ENCODE results near the gene PIK3AP1.
"Not testable (repeated sequence)": the region's sequence is repeated elsewhere in the genome, so short reads cannot be mapped to it uniquely, and the experiment has no call there.

The PIK3AP1 gene

DNA sequence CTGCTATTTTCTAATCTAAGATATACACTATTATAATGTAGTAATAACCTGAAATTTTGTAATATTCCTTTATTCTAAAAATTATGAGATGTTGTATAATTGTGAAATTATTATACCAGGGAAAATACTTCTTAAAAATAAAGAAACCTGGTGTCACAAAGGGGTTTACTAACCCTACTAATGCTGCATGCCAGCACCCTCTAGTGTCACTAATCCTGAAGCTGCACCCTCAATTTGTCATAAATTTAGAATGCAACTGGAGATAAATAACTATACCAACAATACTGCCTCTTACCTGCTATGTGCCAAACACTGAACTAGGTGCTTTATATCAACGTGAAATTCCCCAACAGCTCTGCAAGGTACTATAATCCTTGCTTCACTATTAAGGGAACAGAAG is 164.3 kb downstream of the PIK3AP1 start:
- no peaks in the 10 kb centered on the region for H3K9me2 ChIP-seq (replicated peaks; ENCODE audit: insufficient read depth, low read length)
- no peaks in the 10 kb centered on the region for H3K79me2 ChIP-seq (ENCODE audit: insufficient read depth, low read length)
- no peaks in the 10 kb centered on the region for H4K20me1 ChIP-seq (ENCODE audit: low read depth, low read length)
- H3K27me3 ChIP-seq (ENCODE audit: low read length) = no peaks in the 10 kb centered on the region
- H3F3A ChIP-seq (ENCODE audit: insufficient read depth) = peaks cover 8% of the 10 kb centered on the region
- no peak overlapping the region for H2AFZ ChIP-seq (ENCODE audit: low read depth, low read length, severe bottlenecking)
- H3K9ac ChIP-seq (ENCODE audit: low read length) = no peak overlapping the region
- H3K36me3 ChIP-seq (ENCODE audit: low read length) = peaks cover 35% of the 10 kb centered on the region; the same call in 1 of the 2 replicates
- no peak overlapping the region for H3K4me2 ChIP-seq (ENCODE audit: low read depth, low read length, poor library complexity, severe bottlenecking)
- H3K4me3 ChIP-seq (ENCODE audit: insufficient read depth, low read length, poor library complexity, severe bottlenecking) = no peak overlapping the region
- TF ChIP-seq, protein P1, sequence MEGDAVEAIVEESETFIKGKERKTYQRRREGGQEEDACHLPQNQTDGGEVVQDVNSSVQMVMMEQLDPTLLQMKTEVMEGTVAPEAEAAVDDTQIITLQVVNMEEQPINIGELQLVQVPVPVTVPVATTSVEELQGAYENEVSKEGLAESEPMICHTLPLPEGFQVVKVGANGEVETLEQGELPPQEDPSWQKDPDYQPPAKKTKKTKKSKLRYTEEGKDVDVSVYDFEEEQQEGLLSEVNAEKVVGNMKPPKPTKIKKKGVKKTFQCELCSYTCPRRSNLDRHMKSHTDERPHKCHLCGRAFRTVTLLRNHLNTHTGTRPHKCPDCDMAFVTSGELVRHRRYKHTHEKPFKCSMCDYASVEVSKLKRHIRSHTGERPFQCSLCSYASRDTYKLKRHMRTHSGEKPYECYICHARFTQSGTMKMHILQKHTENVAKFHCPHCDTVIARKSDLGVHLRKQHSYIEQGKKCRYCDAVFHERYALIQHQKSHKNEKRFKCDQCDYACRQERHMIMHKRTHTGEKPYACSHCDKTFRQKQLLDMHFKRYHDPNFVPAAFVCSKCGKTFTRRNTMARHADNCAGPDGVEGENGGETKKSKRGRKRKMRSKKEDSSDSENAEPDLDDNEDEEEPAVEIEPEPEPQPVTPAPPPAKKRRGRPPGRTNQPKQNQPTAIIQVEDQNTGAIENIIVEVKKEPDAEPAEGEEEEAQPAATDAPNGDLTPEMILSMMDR (IDR thresholded peaks at IDR 0.05; ENCODE audit: insufficient read depth, low read length, poor library complexity, severe bottlenecking) = peak; percentile 28
- TF ChIP-seq EZH2phosphoT487 (conservative IDR thresholded peaks at IDR 0.05; ENCODE audit: low read length) = no peak
- H3K27ac ChIP-seq (ENCODE audit: low read depth, low read length) = no peak overlapping the region
- no peaks in the 10 kb centered on the region for H3K9me3 ChIP-seq (ENCODE audit: insufficient read depth, low read length)

DNA sequence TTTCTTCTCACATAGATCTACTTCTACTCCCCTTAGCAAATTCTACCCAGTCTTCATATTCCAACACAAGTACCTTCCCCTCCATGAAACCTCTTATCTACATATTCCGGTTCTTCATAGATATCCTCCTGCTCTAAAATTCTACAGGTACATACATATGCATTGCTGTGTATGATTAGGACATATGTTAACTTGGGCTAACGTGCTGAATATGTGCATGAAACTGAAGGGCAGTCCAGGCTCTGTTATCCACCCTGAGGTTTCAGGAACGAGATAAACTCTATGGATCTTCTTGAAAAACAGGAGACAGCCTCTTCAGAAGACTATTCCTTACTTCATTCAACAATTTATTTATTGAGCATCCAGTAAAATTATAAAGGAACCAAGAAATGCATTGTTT is 165.0 kb downstream of the PIK3AP1 start:
- H3K36me3 ChIP-seq (ENCODE audit: low read length) = peaks cover 37% of the 10 kb centered on the region

DNA sequence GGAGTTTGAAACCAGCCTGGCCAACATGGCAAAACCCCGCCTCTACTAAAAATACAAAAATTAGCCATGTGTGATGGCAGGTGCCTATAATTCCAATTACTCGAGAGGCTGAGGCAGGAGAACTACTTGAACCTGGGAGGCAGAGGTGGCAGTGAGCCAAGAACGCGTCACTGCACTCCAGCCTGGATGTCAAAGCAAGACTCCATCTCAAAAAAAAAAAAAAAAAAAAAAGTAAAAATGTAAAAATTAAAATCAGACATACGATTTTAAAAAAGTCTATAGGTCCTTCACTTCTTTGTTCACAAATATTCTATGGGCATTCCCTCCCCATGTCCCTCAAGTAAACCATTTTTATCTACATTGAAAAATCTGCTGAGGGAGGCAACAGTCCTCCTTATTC is 171.7 kb downstream of the PIK3AP1 start:
- H3K27me3 ChIP-seq (ENCODE audit: low read length) = no peaks in the 10 kb centered on the region
- no peak overlapping the region for H3K4me3 ChIP-seq (ENCODE audit: insufficient read depth, low read length, poor library complexity, severe bottlenecking)
- H3K79me2 ChIP-seq (ENCODE audit: insufficient read depth, low read length) = no peaks in the 10 kb centered on the region
- H3K4me2 ChIP-seq (ENCODE audit: low read depth, low read length, poor library complexity, severe bottlenecking) = no peak overlapping the region
- H3K9me2 ChIP-seq (replicated peaks; ENCODE audit: insufficient read depth, low read length) = no peaks in the 10 kb centered on the region
- peaks cover 10% of the 10 kb centered on the region for H3F3A ChIP-seq (ENCODE audit: insufficient read depth)
- peaks cover 44% of the 10 kb centered on the region for H3K36me3 ChIP-seq (ENCODE audit: low read length)
- H3K9me3 ChIP-seq (ENCODE audit: insufficient read depth, low read length) = no peaks in the 10 kb centered on the region
- H3K9ac ChIP-seq (ENCODE audit: low read length) = no peak overlapping the region
- H2AFZ ChIP-seq (ENCODE audit: low read depth, low read length, severe bottlenecking) = no peak overlapping the region
- no peaks in the 10 kb centered on the region for H4K20me1 ChIP-seq (ENCODE audit: low read depth, low read length)
- no peak overlapping the region for H3K27ac ChIP-seq (ENCODE audit: low read depth, low read length)
- no peak for TF ChIP-seq EZH2phosphoT487 (conservative IDR thresholded peaks at IDR 0.05; ENCODE audit: low read length)
- TF ChIP-seq, protein P1 (IDR thresholded peaks at IDR 0.05; ENCODE audit: insufficient read depth, low read length, poor library complexity, severe bottlenecking) = no peak

More for the DNA sequence above, 165.0 kb downstream of the PIK3AP1 start:
- H3K27me3 ChIP-seq (ENCODE audit: low read length) = no peaks in the 10 kb centered on the region
- H4K20me1 ChIP-seq (ENCODE audit: low read depth, low read length) = no peaks in the 10 kb centered on the region
- H3F3A ChIP-seq (ENCODE audit: insufficient read depth) = peaks cover 8% of the 10 kb centered on the region
- no peak overlapping the region for H3K4me3 ChIP-seq (ENCODE audit: insufficient read depth, low read length, poor library complexity, severe bottlenecking)
- H3K9ac ChIP-seq (ENCODE audit: low read length) = no peak overlapping the region
- TF ChIP-seq, protein P1 (IDR thresholded peaks at IDR 0.05; ENCODE audit: insufficient read depth, low read length, poor library complexity, severe bottlenecking) = no peak
- TF ChIP-seq EZH2phosphoT487 (conservative IDR thresholded peaks at IDR 0.05; ENCODE audit: low read length) = no peak
- H3K27ac ChIP-seq (ENCODE audit: low read depth, low read length) = no peak overlapping the region
- no peak overlapping the region for H3K4me2 ChIP-seq (ENCODE audit: low read depth, low read length, poor library complexity, severe bottlenecking)
- H3K79me2 ChIP-seq (ENCODE audit: insufficient read depth, low read length) = no peaks in the 10 kb centered on the region
- no peaks in the 10 kb centered on the region for H3K9me3 ChIP-seq (ENCODE audit: insufficient read depth, low read length)
- H3K9me2 ChIP-seq (replicated peaks; ENCODE audit: insufficient read depth, low read length) = no peaks in the 10 kb centered on the region
- H2AFZ ChIP-seq (ENCODE audit: low read depth, low read length, severe bottlenecking) = no peak overlapping the region

DNA sequence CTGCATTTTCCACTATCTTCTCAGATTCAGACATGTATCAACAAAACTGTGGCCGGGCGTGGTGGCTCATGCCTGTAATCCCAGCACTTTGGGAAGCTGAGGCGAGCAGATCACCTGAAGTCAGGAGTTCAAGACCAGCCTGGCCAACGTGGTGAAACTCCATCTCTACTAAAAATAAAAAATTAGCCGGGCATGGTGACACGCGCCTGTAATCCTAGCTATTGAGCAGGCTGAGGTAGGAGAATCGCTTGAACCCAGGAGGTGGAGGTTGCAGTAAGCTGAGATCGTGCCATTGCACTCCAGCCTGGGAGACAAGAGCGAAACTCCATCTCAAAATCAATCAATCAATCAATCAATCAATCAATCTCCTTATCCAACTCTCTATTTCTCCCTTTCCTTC is 174.8 kb downstream of the PIK3AP1 start:
- H3K27ac ChIP-seq (ENCODE audit: low read depth, low read length); H3K9ac ChIP-seq (ENCODE audit: low read length); H3K9me2 ChIP-seq (replicated peaks; ENCODE audit: insufficient read depth, low read length); H3K4me3 ChIP-seq (ENCODE audit: insufficient read depth, low read length, poor library complexity, severe bottlenecking); H2AFZ ChIP-seq (ENCODE audit: low read depth, low read length, severe bottlenecking); H4K20me1 ChIP-seq (ENCODE audit: low read depth, low read length); H3K27me3 ChIP-seq (ENCODE audit: low read length); H3F3A ChIP-seq (ENCODE audit: insufficient read depth); H3K9me3 ChIP-seq (ENCODE audit: insufficient read depth, low read length); H3K79me2 ChIP-seq (ENCODE audit: insufficient read depth, low read length); H3K4me2 ChIP-seq (ENCODE audit: low read depth, low read length, poor library complexity, severe bottlenecking): not testable (repeated sequence)
- H3K36me3 ChIP-seq (ENCODE audit: low read length) = peaks cover 40% of the 10 kb centered on the region
